NCI-H2029 treated with DMSO at 0.1 percent for 48 hours (cell line): ENCODE data around the gene CADPS.

Experiments
- DNase-seq: peaks from one replicate; lab custom pipeline; 2025; lab: John Stamatoyannopoulos, UW

The CADPS gene

GRCh38 chr3:62874711-62875557 lies at the start of gene CADPS:
Gene CADPS, minus strand, starts transcription at chr3:62875416. Its CDS starts 387 bp downstream, at chr3:62875029.
- DNase-seq: no peak

GRCh38 chr3:62923066-62923465 lies 47.9 kb upstream of the CADPS start:
- no peak for DNase-seq

- no peak for DNase-seq
Measured at GRCh38 chr3:62922326-62922725, 47.1 kb upstream of the CADPS start.

GRCh38 chr3:62920466-62920784 lies 45.2 kb upstream of the CADPS start:
- DNase-seq: no peak

- no peak for DNase-seq
Measured at GRCh38 chr3:62919784-62920465, 44.7 kb upstream of the CADPS start.

GRCh38 chr3:62918777-62919176 lies 43.6 kb upstream of the CADPS start:
- no peak for DNase-seq

GRCh38 chr3:62918131-62918530 lies 42.9 kb upstream of the CADPS start:
- no peak for DNase-seq

GRCh38 chr3:62911526-62911925 lies 36.3 kb upstream of the CADPS start:
- DNase-seq: no peak

GRCh38 chr3:62905331-62905730 lies 30.1 kb upstream of the CADPS start:
- no peak for DNase-seq

GRCh38 chr3:62898530-62899496 lies 23.6 kb upstream of the CADPS start:
- DNase-seq: no peak

GRCh38 chr3:62895901-62896300 lies 20.7 kb upstream of the CADPS start:
- no peak for DNase-seq

- no peak for DNase-seq
Measured at GRCh38 chr3:62892951-62893350, 17.7 kb upstream of the CADPS start.

- DNase-seq: no peak
Measured at GRCh38 chr3:62892045-62892444, 16.8 kb upstream of the CADPS start.

- no peak for DNase-seq
Measured at GRCh38 chr3:62888778-62889177, 13.6 kb upstream of the CADPS start.

GRCh38 chr3:62888180-62888579 lies 13.0 kb upstream of the CADPS start:
- DNase-seq: no peak

GRCh38 chr3:62885136-62885535 lies 9.9 kb upstream of the CADPS start:
- DNase-seq: no peak

GRCh38 chr3:62884096-62884870 lies 9.1 kb upstream of the CADPS start:
- DNase-seq: no peak

GRCh38 chr3:62882676-62883200 lies 7.5 kb upstream of the CADPS start:
- DNase-seq: no peak

GRCh38 chr3:62876064-62876463 lies 848 bp upstream of the CADPS start:
- no peak for DNase-seq

- no peak for DNase-seq
Measured at GRCh38 chr3:62875558-62876002, 364 bp upstream of the CADPS start.
